Chondrocyte (in vitro differentiated cells): ENCODE data around the gene RNASE1. TPM values are rescaled to one million over a fixed set of nuclear protein-coding genes. Genes with fewer than 3 reads are reported as not detected.

Experiments used
- DNase-seq: peaks from one replicate; pipeline ENCODE4 v3.0.0; 2021; ENCODE audit warnings: mixed read lengths, low spot score
- H3K27ac Mint-ChIP-seq: one replicate; pipeline ENCODE4 v1.8.0; 2021; ENCODE audit warnings: mild to moderate bottlenecking, moderate library complexity, mixed read lengths; ENCODE audit not compliant: unreplicated experiment
- H3K27me3 Mint-ChIP-seq: 2 replicates; pipeline ENCODE4 v1.8.0; 2021; ENCODE audit warnings: low read depth, mixed read lengths
- H3K36me3 Mint-ChIP-seq: 2 replicates; pipeline ENCODE4 v1.8.0; 2021; ENCODE audit warnings: low read depth, mixed read lengths
- H3K4me1 Mint-ChIP-seq: 2 replicates; pipeline ENCODE4 v1.8.0; 2021; ENCODE audit warnings: low read depth, mild to moderate bottlenecking, mixed read lengths
- H3K4me3 Mint-ChIP-seq: one replicate; pipeline ENCODE4 v1.8.0; 2021; ENCODE audit warnings: mild to moderate bottlenecking, moderate library complexity, mixed read lengths; ENCODE audit not compliant: unreplicated experiment
- H3K9me3 Mint-ChIP-seq: 2 replicates; pipeline ENCODE4 v1.8.0; 2021; ENCODE audit warnings: low read depth, mixed read lengths
- long read RNA-seq: library from polyadenylated mRNA; stranded (forward); transcript quantifications from one replicate; pipeline ENCODE4 v2.0.0, GENCODE V29; 2021
- total RNA-seq: library from RNA; stranded (reverse); gene quantifications from 3 replicates; pipeline ENCODE4 v1.2.1, GENCODE V29; 2021
- TF ChIP-seq, protein P1 (sequence below): fragments of 200-600 bp; sonication (generic); IDR thresholded peaks from 2 replicates; pipeline ENCODE4 v1.5.0; 2021; ENCODE audit warnings: antibody characterized with exemption, mild to moderate bottlenecking, moderate library complexity

Gene RNASE1
- 0.72 to 0.97 TPM in 2 of 3 replicates, not detected in the other for total RNA-seq
- long read RNA-seq, partial matches to known transcripts, result 0 of 1 reads
- long read RNA-seq, other reads (novel, unspliced or antisense), result 0 of 1 reads

DNA sequence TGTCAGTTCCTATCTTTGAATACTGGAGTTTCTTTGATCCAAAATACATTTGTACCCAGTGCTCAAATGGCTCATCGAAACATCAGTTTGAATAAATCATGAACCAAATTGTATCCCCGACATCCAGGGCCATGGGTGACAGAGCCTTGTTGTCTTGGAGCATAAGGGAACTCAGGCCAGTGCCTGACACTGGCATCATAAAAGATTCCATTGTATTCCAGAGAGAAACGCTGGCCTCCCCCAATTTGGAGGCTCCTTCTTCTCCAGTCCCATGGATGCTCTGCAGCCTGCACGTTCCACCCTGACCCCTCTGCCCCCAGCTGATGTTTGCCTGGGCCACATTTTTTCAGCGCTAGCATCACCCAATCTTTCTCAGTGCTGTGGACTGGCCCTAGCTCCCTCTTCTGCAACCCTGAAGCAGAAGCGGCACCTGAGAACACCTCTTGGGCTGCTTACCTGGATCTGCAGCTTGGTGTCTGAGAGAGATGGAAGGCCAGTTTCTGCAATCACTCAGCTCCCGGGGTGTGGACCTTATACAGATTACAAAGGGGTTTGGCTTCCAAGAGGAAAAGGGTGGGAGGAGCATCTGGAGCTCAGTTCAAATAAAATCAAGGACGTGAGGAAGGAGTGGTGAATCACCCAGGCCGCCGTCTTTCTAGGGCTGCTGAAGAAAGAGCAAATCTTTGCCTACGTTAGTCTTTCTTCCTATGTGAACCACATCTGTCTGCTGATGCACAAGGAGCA lies at the start of gene RNASE1:
TSS of gene RNASE1 (minus strand) at position 504 of the 744 bp plus-strand sequence. CDS start 776 bp downstream, outside the sequence.
- no peak for DNase-seq
- H3K36me3 Mint-ChIP-seq, result no peaks in the 10 kb centered on the region
- H3K27ac Mint-ChIP-seq, result no peak within 1 kb of the TSS
- no peaks in the 10 kb centered on the region for H3K9me3 Mint-ChIP-seq
- H3K27me3 Mint-ChIP-seq, result peaks cover 7% of the 10 kb centered on the region
- H3K4me3 Mint-ChIP-seq, result no peak within 1 kb of the TSS
- peaks cover 11% of the 10 kb centered on the region for H3K4me1 Mint-ChIP-seq
- TF ChIP-seq, protein P1, sequence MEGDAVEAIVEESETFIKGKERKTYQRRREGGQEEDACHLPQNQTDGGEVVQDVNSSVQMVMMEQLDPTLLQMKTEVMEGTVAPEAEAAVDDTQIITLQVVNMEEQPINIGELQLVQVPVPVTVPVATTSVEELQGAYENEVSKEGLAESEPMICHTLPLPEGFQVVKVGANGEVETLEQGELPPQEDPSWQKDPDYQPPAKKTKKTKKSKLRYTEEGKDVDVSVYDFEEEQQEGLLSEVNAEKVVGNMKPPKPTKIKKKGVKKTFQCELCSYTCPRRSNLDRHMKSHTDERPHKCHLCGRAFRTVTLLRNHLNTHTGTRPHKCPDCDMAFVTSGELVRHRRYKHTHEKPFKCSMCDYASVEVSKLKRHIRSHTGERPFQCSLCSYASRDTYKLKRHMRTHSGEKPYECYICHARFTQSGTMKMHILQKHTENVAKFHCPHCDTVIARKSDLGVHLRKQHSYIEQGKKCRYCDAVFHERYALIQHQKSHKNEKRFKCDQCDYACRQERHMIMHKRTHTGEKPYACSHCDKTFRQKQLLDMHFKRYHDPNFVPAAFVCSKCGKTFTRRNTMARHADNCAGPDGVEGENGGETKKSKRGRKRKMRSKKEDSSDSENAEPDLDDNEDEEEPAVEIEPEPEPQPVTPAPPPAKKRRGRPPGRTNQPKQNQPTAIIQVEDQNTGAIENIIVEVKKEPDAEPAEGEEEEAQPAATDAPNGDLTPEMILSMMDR, result no peak

DNA sequence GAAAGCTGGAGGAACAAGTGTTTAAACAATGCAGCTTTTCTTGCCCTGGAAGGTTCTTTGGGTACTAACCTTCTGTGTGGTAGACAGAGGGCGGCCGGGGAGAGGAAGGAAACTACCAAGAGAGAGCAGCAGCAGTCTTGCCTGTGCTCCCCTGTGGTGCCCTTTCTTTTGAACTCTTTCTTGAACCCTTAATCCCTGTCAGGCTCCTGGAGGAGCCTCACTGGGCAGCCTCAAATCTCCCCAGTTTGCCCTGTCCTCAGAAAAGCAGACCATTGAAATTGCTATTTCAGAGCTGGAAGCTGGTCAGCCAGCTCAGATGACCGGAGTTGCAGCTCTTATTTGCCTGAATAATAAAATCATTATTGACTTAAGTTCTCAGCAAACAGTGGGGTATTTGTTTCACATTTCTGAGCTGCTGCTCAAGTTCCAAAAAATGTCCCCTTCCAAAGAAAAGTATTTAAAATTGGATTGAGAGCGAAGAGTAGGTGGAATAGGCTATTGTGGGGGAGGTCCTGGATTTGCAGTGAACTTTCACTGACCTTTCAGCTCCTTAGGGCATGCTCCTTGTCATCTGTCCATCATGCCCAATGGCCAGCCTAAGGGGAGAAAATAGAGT lies 46.4 kb upstream of the RNASE1 start:
- TF ChIP-seq, protein P1, result no peak
- DNase-seq, result no peak
- Mint-ChIP-seq H3K27ac (no peak overlapping the region), H3K4me3 (no peak overlapping the region), H3K27me3 (peaks cover 18% of the 10 kb centered on the region), H3K4me1 (peaks cover 10% of the 10 kb centered on the region), H3K9me3 (no peaks in the 10 kb centered on the region), H3K36me3 (no peaks in the 10 kb centered on the region)

DNA sequence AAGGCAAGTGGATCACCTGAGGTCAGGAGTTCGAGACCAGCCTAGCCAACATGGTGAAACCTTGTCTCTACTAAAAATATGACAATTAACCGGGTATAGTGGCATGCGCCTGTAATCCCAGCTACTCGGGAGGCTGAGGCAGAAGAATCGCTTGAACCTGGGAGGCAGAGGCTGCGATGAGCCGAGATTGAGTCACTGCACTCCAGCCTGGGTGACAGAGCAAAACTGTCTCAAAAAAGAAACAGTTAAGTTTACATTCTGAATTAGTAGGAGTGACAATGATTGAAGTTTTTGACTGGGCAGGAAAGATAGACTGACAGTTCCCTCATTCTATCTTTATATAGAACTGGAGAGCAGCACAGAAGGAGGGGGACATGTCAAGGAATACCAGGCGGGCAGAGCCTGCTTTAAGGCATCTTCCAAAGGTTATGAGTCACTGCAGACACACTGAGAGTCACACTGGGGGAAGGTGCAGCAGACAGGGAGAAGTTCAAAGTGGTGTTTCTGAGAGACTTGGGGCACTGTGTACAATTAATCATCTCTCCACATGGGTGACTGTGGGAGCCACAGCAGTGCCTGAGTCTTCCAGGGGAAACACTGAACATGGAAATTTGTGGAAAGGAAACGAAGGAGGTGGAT lies 45.8 kb upstream of the RNASE1 start:
- H3K9me3 Mint-ChIP-seq, result no peaks in the 10 kb centered on the region
- H3K36me3 Mint-ChIP-seq, result no peaks in the 10 kb centered on the region
- H3K4me1 Mint-ChIP-seq, result peaks cover 10% of the 10 kb centered on the region
- H3K27ac Mint-ChIP-seq, result peak overlapping the region; percentile 3
- H3K4me3 Mint-ChIP-seq, result peak overlapping the region; percentile 1
- TF ChIP-seq, protein P1, result no peak
- H3K27me3 Mint-ChIP-seq, result peaks cover 14% of the 10 kb centered on the region
- no peak for DNase-seq

DNA sequence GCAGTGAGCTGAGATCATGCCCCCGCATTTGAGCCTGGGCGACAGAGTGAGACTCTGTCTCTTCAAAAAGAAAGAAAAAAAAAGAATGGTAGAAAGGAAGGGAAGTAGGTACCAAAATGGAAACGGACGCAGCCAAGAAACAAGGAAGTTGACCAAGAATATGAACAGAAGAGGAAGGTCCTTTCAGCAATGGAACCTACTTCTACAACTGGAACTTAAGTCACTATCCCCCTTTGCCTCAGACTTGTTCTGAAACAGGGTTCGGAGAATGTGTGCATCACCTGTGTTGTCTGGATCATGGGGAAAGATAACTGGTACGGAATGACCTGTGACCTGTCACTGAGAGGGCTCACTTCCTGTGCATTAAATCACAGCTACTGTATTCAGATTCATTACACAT lies 43.9 kb upstream of the RNASE1 start:
- Mint-ChIP-seq H3K9me3 (no peaks in the 10 kb centered on the region), H3K4me3 (no peak overlapping the region), H3K4me1 (peaks cover 10% of the 10 kb centered on the region), H3K36me3 (no peaks in the 10 kb centered on the region), H3K27me3 (peaks cover 4% of the 10 kb centered on the region), H3K27ac (no peak overlapping the region)
- TF ChIP-seq, protein P1, result no peak
- DNase-seq, result no peak

DNA sequence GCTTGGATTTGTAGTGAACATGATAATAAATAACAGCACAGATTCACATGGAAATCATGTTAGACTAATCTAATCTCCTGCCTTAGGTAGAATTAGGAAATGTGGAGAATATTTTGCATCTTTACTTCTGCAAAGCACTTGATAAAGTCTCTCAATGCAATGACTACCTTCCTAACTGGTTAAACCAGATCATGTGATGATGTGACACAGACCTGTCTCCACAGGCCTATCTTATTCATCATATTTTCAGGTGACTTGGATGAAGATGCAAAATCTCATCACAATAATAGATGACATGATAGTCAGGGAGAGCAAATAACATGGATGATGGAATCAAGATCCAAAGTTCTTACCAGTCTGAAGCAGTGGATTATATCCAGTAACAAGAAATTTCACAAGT lies 38.5 kb upstream of the RNASE1 start:
- peaks cover 2% of the 10 kb centered on the region for H3K27me3 Mint-ChIP-seq
- H3K9me3 Mint-ChIP-seq, result no peaks in the 10 kb centered on the region
- no peaks in the 10 kb centered on the region for H3K4me1 Mint-ChIP-seq
- DNase-seq, result no peak
- H3K27ac Mint-ChIP-seq, result no peak overlapping the region
- no peak overlapping the region for H3K4me3 Mint-ChIP-seq
- TF ChIP-seq, protein P1, result no peak
- no peaks in the 10 kb centered on the region for H3K36me3 Mint-ChIP-seq
